ENCODE data around the gene CDKN1C. TPM values are rescaled to one million over a fixed set of nuclear protein-coding genes. Genes with fewer than 3 reads are reported as not detected.

The CDKN1C gene
- total RNA-seq, 1 donor from 2014 or later = 47.8 TPM

GRCh38 chr11:2933375-2934020 is 47.9 kb upstream of the CDKN1C start:
- H3K4me3 ChIP-seq = no peak overlapping the region
- H3K4me1 Mint-ChIP-seq = peaks cover 7% of the 10 kb centered on the region
- H3K4me3 Mint-ChIP-seq = no peak overlapping the region
- no peak overlapping the region for H3K27ac Mint-ChIP-seq
- H3K27ac ChIP-seq = no peak overlapping the region
- H3K79me2 ChIP-seq (ENCODE audit: low read depth) = no peaks in the 10 kb centered on the region
- H2AFZ ChIP-seq (replicated peaks) = no peak overlapping the region
- TF ChIP-seq EZH2phosphoT487 (IDR thresholded peaks at IDR 0.05) (no peak), EZH2 (IDR thresholded peaks at IDR 0.05) (no peak)
- TF ChIP-seq, protein P1, sequence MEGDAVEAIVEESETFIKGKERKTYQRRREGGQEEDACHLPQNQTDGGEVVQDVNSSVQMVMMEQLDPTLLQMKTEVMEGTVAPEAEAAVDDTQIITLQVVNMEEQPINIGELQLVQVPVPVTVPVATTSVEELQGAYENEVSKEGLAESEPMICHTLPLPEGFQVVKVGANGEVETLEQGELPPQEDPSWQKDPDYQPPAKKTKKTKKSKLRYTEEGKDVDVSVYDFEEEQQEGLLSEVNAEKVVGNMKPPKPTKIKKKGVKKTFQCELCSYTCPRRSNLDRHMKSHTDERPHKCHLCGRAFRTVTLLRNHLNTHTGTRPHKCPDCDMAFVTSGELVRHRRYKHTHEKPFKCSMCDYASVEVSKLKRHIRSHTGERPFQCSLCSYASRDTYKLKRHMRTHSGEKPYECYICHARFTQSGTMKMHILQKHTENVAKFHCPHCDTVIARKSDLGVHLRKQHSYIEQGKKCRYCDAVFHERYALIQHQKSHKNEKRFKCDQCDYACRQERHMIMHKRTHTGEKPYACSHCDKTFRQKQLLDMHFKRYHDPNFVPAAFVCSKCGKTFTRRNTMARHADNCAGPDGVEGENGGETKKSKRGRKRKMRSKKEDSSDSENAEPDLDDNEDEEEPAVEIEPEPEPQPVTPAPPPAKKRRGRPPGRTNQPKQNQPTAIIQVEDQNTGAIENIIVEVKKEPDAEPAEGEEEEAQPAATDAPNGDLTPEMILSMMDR (IDR thresholded peaks at IDR 0.05) = no peak
- peaks cover 12% of the 10 kb centered on the region for H4K20me1 ChIP-seq (ENCODE audit: low read depth)
- peaks cover 13% of the 10 kb centered on the region for H3K36me3 Mint-ChIP-seq
- peaks cover 8% of the 10 kb centered on the region for H3K9me3 ChIP-seq (ENCODE audit: low read depth)
- H3K9me3 Mint-ChIP-seq = peaks cover 17% of the 10 kb centered on the region
- H3K27me3 ChIP-seq = peaks cover 39% of the 10 kb centered on the region
- peaks cover 20% of the 10 kb centered on the region for H3F3A ChIP-seq (ENCODE audit: low read depth)
- no peak overlapping the region for H3K9ac ChIP-seq
- H3K36me3 ChIP-seq = no peaks in the 10 kb centered on the region
- H3K4me2 ChIP-seq = no peak overlapping the region
- DNase-seq (ENCODE audit: low spot score) = no peak
- H3K27me3 Mint-ChIP-seq (ENCODE audit: insufficient read depth, low read depth) = peaks cover 29% of the 10 kb centered on the region
- H3K4me1 ChIP-seq = no peaks in the 10 kb centered on the region

DNA sequence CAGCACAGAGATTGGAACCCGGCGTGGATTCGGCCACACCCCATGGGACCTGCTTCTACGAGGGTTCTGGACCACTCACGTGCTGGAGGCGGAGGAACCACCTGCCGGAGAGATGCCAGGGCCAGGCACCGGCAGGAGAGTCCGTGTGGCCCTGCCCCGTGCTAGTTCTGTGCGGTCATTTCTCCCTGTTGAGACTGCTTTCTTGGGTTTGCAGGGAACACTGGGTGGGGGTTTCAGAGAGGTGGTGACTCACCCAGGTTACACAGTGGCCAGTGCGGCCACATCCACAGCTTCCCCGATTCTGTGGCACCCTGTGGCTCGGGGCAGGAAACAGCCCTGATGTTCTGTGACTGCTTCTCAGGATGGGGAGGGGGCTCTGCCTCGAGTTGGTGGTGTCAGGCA is 47.3 kb upstream of the CDKN1C start:
- H3K4me1 Mint-ChIP-seq = peaks cover 12% of the 10 kb centered on the region
- peaks cover 14% of the 10 kb centered on the region for H3F3A ChIP-seq (ENCODE audit: low read depth)
- H3K4me2 ChIP-seq = no peak overlapping the region

GRCh38 chr11:2931771-2932738 is 46.5 kb upstream of the CDKN1C start:
- H3K27me3 ChIP-seq = peaks cover 53% of the 10 kb centered on the region
- no peak overlapping the region for H3K27ac ChIP-seq
- H3K36me3 Mint-ChIP-seq = peaks cover 2% of the 10 kb centered on the region
- H3K4me2 ChIP-seq = no peak overlapping the region
- no peak overlapping the region for H3K4me3 Mint-ChIP-seq
- no peak overlapping the region for H2AFZ ChIP-seq (replicated peaks)
- no peaks in the 10 kb centered on the region for H3K36me3 ChIP-seq
- H3K4me3 ChIP-seq = no peak overlapping the region
- H3K27ac Mint-ChIP-seq = no peak overlapping the region
- H3K79me2 ChIP-seq (ENCODE audit: low read depth) = no peaks in the 10 kb centered on the region
- peaks cover 20% of the 10 kb centered on the region for H4K20me1 ChIP-seq (ENCODE audit: low read depth)
- peaks cover 33% of the 10 kb centered on the region for H3K27me3 Mint-ChIP-seq (ENCODE audit: insufficient read depth, low read depth)
- TF ChIP-seq, protein P1 (IDR thresholded peaks at IDR 0.05) = no peak
- TF ChIP-seq EZH2 (IDR thresholded peaks at IDR 0.05) (no peak), EZH2phosphoT487 (IDR thresholded peaks at IDR 0.05) (no peak)
- H3K9ac ChIP-seq = no peak overlapping the region
- H3K9me3 ChIP-seq (ENCODE audit: low read depth) = no peaks in the 10 kb centered on the region
- peaks cover 9% of the 10 kb centered on the region for H3F3A ChIP-seq (ENCODE audit: low read depth)
- DNase-seq (ENCODE audit: low spot score) = no peak
- peaks cover 12% of the 10 kb centered on the region for H3K4me1 Mint-ChIP-seq
- H3K9me3 Mint-ChIP-seq = peaks cover 6% of the 10 kb centered on the region
- no peaks in the 10 kb centered on the region for H3K4me1 ChIP-seq

More for the DNA sequence above, 47.3 kb upstream of the CDKN1C start:
- Mint-ChIP-seq H3K27me3 (ENCODE audit: insufficient read depth, low read depth) (peaks cover 29% of the 10 kb centered on the region), H3K27ac (no peak overlapping the region), H3K36me3 (peaks cover 7% of the 10 kb centered on the region), H3K9me3 (peaks cover 11% of the 10 kb centered on the region), H3K4me3 (no peak overlapping the region)
- no peak overlapping the region for H2AFZ ChIP-seq (replicated peaks)
- H3K4me1 ChIP-seq = no peaks in the 10 kb centered on the region
- H3K27me3 ChIP-seq = peaks cover 45% of the 10 kb centered on the region
- no peak overlapping the region for H3K9ac ChIP-seq
- no peak overlapping the region for H3K27ac ChIP-seq
- H3K36me3 ChIP-seq = no peaks in the 10 kb centered on the region
- no peak for TF ChIP-seq EZH2 (IDR thresholded peaks at IDR 0.05)
- TF ChIP-seq EZH2phosphoT487 (IDR thresholded peaks at IDR 0.05) = no peak
- TF ChIP-seq, protein P1 (IDR thresholded peaks at IDR 0.05) = no peak
- DNase-seq (ENCODE audit: low spot score) = no peak
- no peak overlapping the region for H3K4me3 ChIP-seq
- H4K20me1 ChIP-seq (ENCODE audit: low read depth) = peaks cover 18% of the 10 kb centered on the region
- no peaks in the 10 kb centered on the region for H3K79me2 ChIP-seq (ENCODE audit: low read depth)
- H3K9me3 ChIP-seq (ENCODE audit: low read depth) = peaks cover 5% of the 10 kb centered on the region

All from neural progenitor cell (in vitro differentiated cells).